CD4-positive, alpha-beta memory T cell (primary cell): Measurements from ENCODE around the gene FCN1. TPM values are rescaled to one million over a fixed set of nuclear protein-coding genes. Genes with fewer than 3 reads are reported as not detected.

Experiments used
- CTCF ChIA-PET: fragments of 350-600 bp; sonication (Branson Sonifier 250); formaldehyde crosslinking; loops from one replicate; lab custom pipeline; 2021; ENCODE audit warnings: inconsistent platforms; ENCODE audit not compliant: partially characterized antibody; lab: Charles Lee
- POLR2A ChIA-PET: fragments of 350-600 bp; sonication (Branson Sonifier 250); formaldehyde crosslinking; loops from one replicate; lab custom pipeline; 2021; ENCODE audit not compliant: partially characterized antibody; lab: Charles Lee
- DNase-seq, 5 donors: peaks; one replicate each; pipeline versions ENCODE4 v3.0.0 to v3.0.0-alpha.2; 2020 to 2022; ENCODE audit warnings: mixed read lengths in 1 of 5
- H3K27ac ChIP-seq: one replicate; pipeline ENCODE4 v1.7.0; 2013; ENCODE audit warnings: low read depth, low read length
- H3K27me3 ChIP-seq: 2 replicates; pipeline ENCODE4 v1.7.0; 2013; ENCODE audit warnings: mild to moderate bottlenecking, low read length, moderate library complexity; ENCODE audit not compliant: insufficient read depth
- H3K36me3 ChIP-seq: 2 replicates; pipeline ENCODE4 v1.7.0; 2013; ENCODE audit warnings: mild to moderate bottlenecking, low read length, moderate library complexity; ENCODE audit not compliant: insufficient read depth
- H3K4me1 ChIP-seq: 2 replicates; pipeline ENCODE4 v1.7.0; 2013; ENCODE audit warnings: mild to moderate bottlenecking, low read length, moderate library complexity; ENCODE audit not compliant: insufficient read depth
- H3K4me3 ChIP-seq, 2 donors: one replicate each; pipeline ENCODE4 v1.7.0; 2013; ENCODE audit warnings: low read length in 2 of 2, mild to moderate bottlenecking in 1 of 2
- H3K9me3 ChIP-seq, 2 donors: one replicate each; pipeline ENCODE4 v1.7.0; 2013; ENCODE audit warnings: low read length in 2 of 2, control low read depth in 1 of 2; ENCODE audit not compliant: control insufficient read depth in 1 of 2
- H3K27ac Mint-ChIP-seq, 7 donors: one replicate each; pipeline ENCODE4 v1.8.0; 2020 to 2021; ENCODE audit warnings: mixed read lengths in 7 of 7, mild to moderate bottlenecking in 6 of 7, inconsistent platforms in 3 of 7, moderate library complexity in 3 of 7
- H3K27me3 Mint-ChIP-seq, 2 donors: one replicate each; pipeline ENCODE4 v1.8.0; 2020 to 2021; ENCODE audit warnings: mixed read lengths in 2 of 2
- H3K36me3 Mint-ChIP-seq, 2 donors: one replicate each; pipeline ENCODE4 v1.8.0; 2020 to 2021; ENCODE audit warnings: mixed read lengths in 2 of 2, inconsistent platforms in 1 of 2, mild to moderate bottlenecking in 1 of 2
- H3K4me1 Mint-ChIP-seq, 4 donors: one replicate each; pipeline ENCODE4 v1.8.0; 2020 to 2021; ENCODE audit warnings: mixed read lengths in 4 of 4, mild to moderate bottlenecking in 1 of 4
- H3K4me3 Mint-ChIP-seq, 8 donors: one replicate each; pipeline ENCODE4 v1.8.0; 2020 to 2021; ENCODE audit warnings: mixed read lengths in 8 of 8, mild to moderate bottlenecking in 7 of 8, moderate library complexity in 6 of 8, inconsistent platforms in 3 of 8
- H3K9me3 Mint-ChIP-seq, 8 donors: one replicate each; pipeline ENCODE4 v1.8.0; 2020 to 2021; ENCODE audit warnings: mixed read lengths in 8 of 8, mild to moderate bottlenecking in 5 of 8, inconsistent platforms in 3 of 8, moderate library complexity in 1 of 8
- intact Hi-C: fragments of 100-400 bp; cut with micrococcal nuclease; formaldehyde crosslinking; loops from one replicate; pipeline ENCODE4 v1.15.1; 2023
- polyA plus RNA-seq, 2 donors: library from polyadenylated mRNA; unstranded; fragments of 300-500 nt; fragmentation: Illumina TruSeq; gene quantifications; one replicate each; pipeline ENCODE4 v1.2.3, GENCODE V29; 2021
- total RNA-seq, 2 experiments: library from RNA; stranded (reverse); gene quantifications; one replicate each; pipeline ENCODE4 v1.2.3, GENCODE V29; 2021

FCN1 gene
- total and polyA plus RNA-seq, 4 experiments from 2014 or later, result 0.48 to 4.6 (median 2.5) TPM

DNA sequence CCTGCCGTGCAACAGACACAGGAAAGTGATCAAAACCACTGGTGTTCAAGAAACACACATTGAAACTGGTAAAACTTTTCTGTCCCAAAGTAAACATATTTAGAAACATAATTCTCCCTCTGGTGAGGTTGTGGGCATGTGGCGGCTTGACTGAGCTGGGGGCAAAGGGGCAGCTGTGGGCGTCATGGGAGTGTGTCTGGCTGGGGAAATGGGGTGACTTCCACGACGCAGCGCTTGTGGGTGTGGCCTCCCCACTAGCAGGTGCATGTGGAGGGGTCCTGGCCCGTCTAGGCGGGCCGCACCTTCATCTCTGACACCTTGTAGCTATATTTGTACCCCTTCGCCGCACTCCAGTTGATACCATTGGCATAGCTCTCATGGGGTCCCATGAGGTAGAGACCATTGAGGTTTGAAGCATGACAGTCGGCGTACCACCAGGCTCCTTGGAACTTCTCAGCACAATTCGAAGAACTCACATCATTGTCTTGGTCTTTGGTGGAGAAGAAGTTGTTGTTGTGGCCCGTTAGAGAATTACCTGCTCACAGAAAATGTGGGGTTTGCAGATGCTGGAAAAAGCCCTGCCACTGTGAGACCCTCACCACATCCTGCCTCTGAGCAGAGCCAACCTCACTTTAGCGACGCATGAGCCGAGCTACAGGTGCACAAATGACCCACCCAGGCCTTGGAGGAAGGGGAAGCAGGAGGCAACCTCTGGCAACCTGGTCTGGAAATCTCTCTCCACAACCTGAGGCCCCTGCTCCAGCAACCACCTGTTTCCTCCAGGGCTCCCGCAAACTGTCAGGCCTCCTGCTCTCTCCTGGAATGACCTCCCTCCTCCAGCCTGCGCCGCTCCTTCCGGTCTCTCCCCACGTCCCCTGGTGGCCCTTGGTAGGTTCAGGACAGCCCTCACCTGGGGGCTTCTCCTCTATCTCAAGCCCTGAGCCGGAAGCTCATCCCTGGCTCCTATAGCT lies 7.9 kb downstream of the FCN1 start:
- no peaks in the 10 kb centered on the region for H3K4me1 Mint-ChIP-seq
- Histone ChIP-seq H3K27ac (no peak overlapping the region), H3K4me1 (no peaks in the 10 kb centered on the region), H3K27me3 (no peaks in the 10 kb centered on the region), H3K9me3 (no peaks in the 10 kb centered on the region), H3K36me3 (no peaks in the 10 kb centered on the region), H3K4me3 (no peak overlapping the region)
- H3K9me3 Mint-ChIP-seq, result no peaks in the 10 kb centered on the region
- no peak overlapping the region for H3K4me3 Mint-ChIP-seq
- ChIA-PET CTCF (no interaction called here), POLR2A (no interaction called here)
- peaks cover 7 to 8% of the 10 kb centered on the region in 2 donors for H3K27me3 Mint-ChIP-seq
- no peak overlapping the region for H3K27ac Mint-ChIP-seq
- no peaks in the 10 kb centered on the region for H3K36me3 Mint-ChIP-seq
- intact Hi-C loops, result no loop called here
- DNase-seq, result no peak

DNA sequence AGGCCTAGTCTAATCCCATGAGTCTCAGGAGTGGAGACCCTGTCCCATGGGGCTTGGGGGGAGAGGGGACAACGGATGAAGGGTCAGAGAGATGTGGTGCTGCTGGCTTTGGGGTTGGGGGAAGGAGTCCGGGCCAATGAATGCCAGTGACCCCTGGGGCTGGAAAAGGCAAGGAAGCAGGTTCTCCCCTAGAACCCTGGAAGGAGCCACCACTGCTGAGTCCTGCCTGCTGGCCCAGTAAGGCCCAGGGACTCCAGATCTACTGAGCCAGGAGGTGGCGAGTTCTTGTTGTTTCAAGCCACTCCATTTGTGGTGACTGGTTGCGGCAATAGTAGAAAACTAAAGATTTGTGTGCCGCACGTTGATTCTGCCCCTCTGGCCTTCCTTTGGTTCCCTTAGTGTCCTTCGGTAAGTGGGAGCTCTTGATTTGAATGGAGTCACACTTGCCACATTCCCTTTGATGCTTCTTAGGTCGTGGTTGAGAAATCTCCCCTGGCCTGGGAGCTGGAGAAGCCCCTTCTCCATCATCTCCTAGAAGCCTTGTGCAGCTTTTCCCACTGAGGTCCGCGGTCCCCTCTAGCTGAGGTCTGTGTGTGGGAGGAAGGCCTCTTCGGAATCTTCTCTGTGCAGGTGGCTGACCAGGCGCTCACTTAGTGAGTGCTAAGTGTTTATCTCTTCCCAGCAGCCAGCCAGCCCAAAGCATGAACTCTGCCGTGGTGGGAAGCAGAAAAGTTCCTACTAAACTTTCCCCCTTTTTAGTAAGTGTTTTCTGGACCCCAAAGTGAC lies 9.0 kb downstream of the FCN1 start:
- no peaks in the 10 kb centered on the region for H3K36me3 ChIP-seq
- ChIA-PET POLR2A (no interaction called here), CTCF (no interaction called here)
- Mint-ChIP-seq H3K36me3 (no peaks in the 10 kb centered on the region), H3K4me1 (no peaks in the 10 kb centered on the region), H3K27me3 (peaks cover 8 to 10% of the 10 kb centered on the region in 2 donors), H3K4me3 (no peak overlapping the region), H3K9me3 (peaks cover 0 to 2% (median 0%) of the 10 kb centered on the region in 8 donors), H3K27ac (no peak overlapping the region)
- DNase-seq, result no peak
- H3K27ac ChIP-seq, result no peak overlapping the region
- no peaks in the 10 kb centered on the region for H3K27me3 ChIP-seq
- no peak overlapping the region for H3K4me3 ChIP-seq
- intact Hi-C loops, result no loop called here
- no peaks in the 10 kb centered on the region for H3K9me3 ChIP-seq
- no peaks in the 10 kb centered on the region for H3K4me1 ChIP-seq

DNA sequence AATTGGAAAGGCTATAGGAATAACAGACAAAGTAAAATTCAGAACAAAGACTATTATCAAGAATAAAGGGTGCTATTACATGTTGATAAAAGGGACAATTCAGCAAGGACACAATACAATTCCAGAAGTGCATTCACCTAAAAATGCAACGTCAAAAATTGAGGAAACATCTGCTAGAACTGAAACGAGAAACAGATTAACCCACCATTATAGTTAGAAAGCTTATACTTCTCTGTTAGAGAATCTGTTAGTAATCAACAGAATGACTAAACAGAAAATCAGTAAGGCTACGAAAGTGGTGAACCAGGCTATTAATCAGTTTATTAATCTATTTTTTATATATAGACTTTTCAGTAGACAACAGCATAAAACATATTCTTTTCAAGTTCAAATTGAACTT lies 14.8 kb downstream of the FCN1 start:
- ChIA-PET POLR2A (no interaction called here), CTCF (no interaction called here)
- Histone ChIP-seq H3K27me3 (no peaks in the 10 kb centered on the region), H3K9me3 (no peaks in the 10 kb centered on the region), H3K36me3 (no peaks in the 10 kb centered on the region), H3K4me3 (no peak overlapping the region), H3K4me1 (no peaks in the 10 kb centered on the region), H3K27ac (no peak overlapping the region)
- DNase-seq, result no peak
- Mint-ChIP-seq H3K27ac (no peak overlapping the region), H3K27me3 (peaks cover 5 to 13% of the 10 kb centered on the region in 2 donors), H3K4me1 (no peaks in the 10 kb centered on the region), H3K9me3 (peaks cover 2 to 19% (median 10%) of the 10 kb centered on the region in 8 donors), H3K4me3 (no peak overlapping the region), H3K36me3 (no peaks in the 10 kb centered on the region)
- intact Hi-C loops, result no loop called here

DNA sequence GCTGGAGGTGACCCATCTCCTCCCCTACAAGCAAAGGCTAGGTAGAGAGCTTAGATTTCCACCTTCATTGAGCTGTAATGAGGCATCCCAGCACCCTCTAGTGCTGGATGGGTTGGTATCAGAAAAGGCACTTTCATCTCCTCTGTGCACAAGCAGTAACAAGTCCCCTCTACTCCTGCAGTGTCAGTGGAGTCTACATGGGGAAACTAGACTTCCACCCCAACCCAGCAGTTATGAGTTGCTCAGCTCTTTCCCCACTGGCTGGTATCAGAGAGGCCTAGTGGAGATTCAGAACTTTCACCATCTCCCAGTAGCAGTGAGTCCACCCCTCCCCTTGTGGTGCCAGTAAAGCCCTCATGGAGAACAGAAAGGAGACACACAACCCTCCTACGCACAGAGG lies 17.9 kb downstream of the FCN1 start:
- Histone ChIP-seq H3K27me3 (no peaks in the 10 kb centered on the region), H3K27ac (no peak overlapping the region), H3K4me3 (no peak overlapping the region), H3K4me1 (no peaks in the 10 kb centered on the region), H3K9me3 (no peaks in the 10 kb centered on the region), H3K36me3 (no peaks in the 10 kb centered on the region)
- Mint-ChIP-seq H3K9me3 (peaks cover 2 to 24% (median 11%) of the 10 kb centered on the region in 8 donors), H3K4me3 (no peak overlapping the region), H3K4me1 (no peaks in the 10 kb centered on the region), H3K36me3 (no peaks in the 10 kb centered on the region), H3K27ac (no peak overlapping the region), H3K27me3 (peaks cover 11 to 16% of the 10 kb centered on the region in 2 donors)
- intact Hi-C loops, result no loop called here
- CTCF ChIA-PET, result no interaction called here
- POLR2A ChIA-PET, result no interaction called here
- DNase-seq, result no peak

DNA sequence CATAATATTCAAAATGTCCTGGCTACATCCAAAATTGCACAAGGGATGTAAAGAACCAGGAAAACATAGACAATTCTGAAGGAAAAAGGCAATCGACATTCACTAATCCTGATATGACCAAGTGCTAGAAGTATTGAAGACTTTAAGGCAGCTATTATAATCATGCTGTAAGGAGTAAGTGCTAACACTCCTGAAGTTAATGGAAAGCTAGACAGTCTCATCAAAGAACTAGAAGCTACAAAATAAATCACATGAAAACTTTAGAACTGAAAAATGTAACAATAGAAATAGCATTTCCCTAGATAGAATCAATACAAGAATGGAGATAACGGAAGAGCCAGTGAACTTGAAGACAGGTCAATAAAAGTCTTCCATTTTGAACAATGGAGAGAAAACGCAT lies 18.5 kb downstream of the FCN1 start:
- Histone ChIP-seq H3K36me3 (no peaks in the 10 kb centered on the region), H3K27ac (no peak overlapping the region), H3K4me3 (no peak overlapping the region), H3K27me3 (no peaks in the 10 kb centered on the region), H3K4me1 (no peaks in the 10 kb centered on the region), H3K9me3 (no peaks in the 10 kb centered on the region)
- CTCF ChIA-PET, result no interaction called here
- H3K4me1 Mint-ChIP-seq, result no peaks in the 10 kb centered on the region
- intact Hi-C loops, result no loop called here
- no peak overlapping the region for H3K27ac Mint-ChIP-seq
- H3K4me3 Mint-ChIP-seq, result no peak overlapping the region
- POLR2A ChIA-PET, result no interaction called here
- no peaks in the 10 kb centered on the region for H3K36me3 Mint-ChIP-seq
- H3K9me3 Mint-ChIP-seq, result peaks cover 2 to 24% (median 11%) of the 10 kb centered on the region in 8 donors
- DNase-seq, result no peak
- H3K27me3 Mint-ChIP-seq, result peaks cover 11 to 15% of the 10 kb centered on the region in 2 donors

DNA sequence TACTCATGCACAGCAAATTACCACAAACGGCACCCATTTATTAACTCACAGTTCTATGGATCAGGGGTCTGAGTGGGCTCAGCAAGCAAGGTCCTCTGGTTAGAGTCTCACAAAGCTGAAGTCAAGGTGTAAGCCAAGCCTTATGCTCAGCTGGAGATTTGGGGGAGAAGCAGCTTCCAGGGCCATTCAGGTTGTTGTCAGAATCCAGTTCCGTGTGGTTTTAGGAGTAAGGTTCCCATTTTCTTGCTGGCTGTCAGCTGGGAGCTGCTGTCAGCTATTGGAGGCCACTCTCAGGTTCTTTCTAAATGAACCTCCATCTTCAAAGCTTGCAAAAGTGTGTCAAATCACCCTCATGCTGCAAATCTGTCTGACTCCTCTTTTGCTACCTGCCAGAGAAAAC lies 19.4 kb downstream of the FCN1 start:
- intact Hi-C loops, result no loop called here
- H3K36me3 Mint-ChIP-seq, result no peaks in the 10 kb centered on the region
- no peaks in the 10 kb centered on the region for H3K36me3 ChIP-seq

DNA sequence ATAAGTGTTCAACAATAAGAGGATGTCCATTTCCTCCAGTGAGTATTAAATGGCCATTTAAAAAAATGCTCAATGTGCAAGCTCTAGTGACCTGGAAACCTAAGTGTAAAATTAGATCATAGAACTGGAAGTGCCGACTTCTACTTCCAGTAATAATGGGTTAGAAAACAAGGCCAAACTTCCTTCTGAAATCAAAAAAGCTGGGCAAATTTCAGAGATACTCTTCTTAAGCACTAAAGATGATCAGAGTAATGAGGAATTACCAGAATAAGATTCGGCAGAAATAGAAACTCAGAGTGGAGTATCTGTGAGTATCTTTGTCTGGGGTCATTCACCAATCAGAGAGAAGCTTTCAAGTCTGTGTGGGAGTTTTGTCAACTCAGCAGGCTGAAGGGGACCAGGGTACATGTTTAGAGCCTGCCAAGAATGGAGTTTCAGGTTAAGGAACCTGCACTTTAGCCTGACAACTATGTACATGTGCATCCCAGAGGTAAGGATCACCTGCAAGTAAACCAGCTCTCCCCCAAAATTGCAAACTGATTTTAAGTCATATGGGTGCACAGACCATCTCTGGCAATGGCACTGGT lies 20.0 kb downstream of the FCN1 start:
- POLR2A ChIA-PET, result no interaction called here
- intact Hi-C loops, result no loop called here
- CTCF ChIA-PET, result no interaction called here
- Mint-ChIP-seq H3K27ac (no peak overlapping the region), H3K9me3 (peaks cover 2 to 24% (median 11%) of the 10 kb centered on the region in 8 donors), H3K4me3 (no peak overlapping the region), H3K27me3 (peaks cover 12 to 16% of the 10 kb centered on the region in 2 donors), H3K36me3 (no peaks in the 10 kb centered on the region), H3K4me1 (no peaks in the 10 kb centered on the region)
- H3K27ac ChIP-seq, result no peak overlapping the region
- no peaks in the 10 kb centered on the region for H3K4me1 ChIP-seq
- H3K27me3 ChIP-seq, result no peaks in the 10 kb centered on the region
- no peaks in the 10 kb centered on the region for H3K9me3 ChIP-seq
- no peaks in the 10 kb centered on the region for H3K36me3 ChIP-seq
- no peak overlapping the region for H3K4me3 ChIP-seq
- no peak for DNase-seq

More for the DNA sequence above, 19.4 kb downstream of the FCN1 start:
- Histone ChIP-seq H3K4me1 (no peaks in the 10 kb centered on the region), H3K4me3 (no peak overlapping the region), H3K27me3 (no peaks in the 10 kb centered on the region), H3K27ac (no peak overlapping the region), H3K9me3 (no peaks in the 10 kb centered on the region)
- H3K4me3 Mint-ChIP-seq, result no peak overlapping the region
- H3K9me3 Mint-ChIP-seq, result peaks cover 2 to 24% (median 11%) of the 10 kb centered on the region in 8 donors
- no peak for DNase-seq
- POLR2A ChIA-PET, result no interaction called here
- H3K4me1 Mint-ChIP-seq, result no peaks in the 10 kb centered on the region
- H3K27ac Mint-ChIP-seq, result no peak overlapping the region
- peaks cover 10 to 13% of the 10 kb centered on the region in 2 donors for H3K27me3 Mint-ChIP-seq
- CTCF ChIA-PET, result no interaction called here
